Measurements from ENCODE around the gene PARVB. TPM values are rescaled to one million over a fixed set of nuclear protein-coding genes. Genes with fewer than 3 reads are reported as not detected.

PARVB gene
- total RNA-seq, 1 donor from 2014 or later = 197 TPM

DNA sequence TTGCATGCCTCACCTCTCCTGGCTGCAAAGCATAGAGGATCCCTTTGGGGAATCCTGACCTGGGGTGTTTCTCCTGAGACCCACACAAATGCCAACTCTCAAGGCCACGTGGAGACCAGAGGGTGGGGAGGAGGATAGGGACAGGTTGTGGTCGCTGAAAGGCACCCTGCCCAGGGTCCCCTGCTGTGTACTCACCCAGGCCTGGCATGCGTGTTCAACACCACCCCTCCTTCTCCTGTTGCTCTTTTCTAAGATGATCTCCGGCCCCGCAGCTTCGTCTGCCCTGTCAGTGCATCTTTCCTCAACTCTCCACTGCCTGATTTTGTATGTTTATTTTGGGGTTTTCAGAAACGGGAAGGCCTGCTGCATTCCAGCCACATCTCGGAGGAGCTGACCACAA is 112.0 kb downstream of the PARVB start:
- intact Hi-C loops (cut with DNase I) = no loop called here
- peak; percentile 22 for DNase-seq (ENCODE audit: missing footprints)
- ATAC-seq = no peak

DNA sequence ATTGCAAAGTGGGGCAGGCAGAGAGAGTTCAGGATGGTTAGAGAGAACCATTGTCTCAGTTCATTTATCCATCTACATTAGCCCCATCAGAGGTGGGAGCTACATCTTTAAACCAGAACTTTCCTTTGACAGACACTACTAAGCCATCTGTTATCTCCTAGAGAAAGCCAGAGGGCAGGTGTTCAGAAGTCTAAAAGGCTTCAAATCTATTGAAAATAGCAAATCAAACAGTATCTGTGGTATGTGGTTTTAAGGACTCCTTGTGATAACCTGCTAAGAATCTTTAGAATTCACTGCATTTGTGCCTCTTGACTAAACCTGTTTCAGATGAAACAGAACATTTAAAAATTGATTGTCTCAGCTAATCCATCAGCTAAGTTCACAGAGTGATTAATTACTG is 112.7 kb downstream of the PARVB start:
- DNase-seq (ENCODE audit: missing footprints) (no peak), ATAC-seq (no peak)
- intact Hi-C loops (cut with DNase I) = no loop called here

DNA sequence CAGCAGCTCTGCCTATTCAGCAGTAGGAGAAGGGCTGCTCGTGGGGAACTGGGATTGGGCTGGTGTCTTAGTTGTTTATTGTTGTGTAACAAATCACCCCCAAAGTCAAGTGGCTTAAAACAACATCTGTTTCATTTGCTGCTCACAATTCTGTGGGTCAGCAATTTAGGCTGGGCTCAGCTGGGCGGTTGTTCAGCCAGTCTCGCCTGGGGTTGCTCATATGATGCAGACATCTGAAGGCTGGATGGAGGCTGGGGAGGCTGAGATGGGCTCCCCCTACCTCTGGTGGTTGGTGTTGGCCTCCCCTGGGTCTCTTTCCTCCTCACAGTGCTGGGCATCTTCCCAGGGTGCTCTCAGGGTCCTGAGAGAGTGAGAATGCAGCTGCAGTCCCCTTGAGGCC is 113.3 kb downstream of the PARVB start:
- intact Hi-C loops (cut with DNase I) = no loop called here
- ATAC-seq = no peak

DNA sequence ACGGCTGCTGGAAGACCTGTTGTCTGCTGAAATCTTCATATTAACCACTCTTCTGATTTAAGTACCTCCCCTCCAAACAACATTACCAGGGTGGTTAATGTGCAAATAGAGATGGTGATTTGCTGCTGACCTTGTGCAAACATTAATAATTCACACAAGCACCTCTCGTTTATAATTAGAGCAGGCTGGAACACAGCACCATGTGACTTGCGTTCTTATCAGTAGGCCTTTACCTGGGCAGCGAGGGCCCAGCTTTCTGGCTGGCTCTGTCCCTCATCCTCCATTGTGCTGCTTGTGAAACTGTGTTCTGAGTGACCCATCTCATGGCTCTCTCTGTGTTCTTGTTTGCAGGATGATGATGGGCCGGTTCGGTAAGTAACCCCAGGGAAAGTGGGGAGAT is 115.7 kb downstream of the PARVB start:
- intact Hi-C loops (cut with DNase I) = no loop called here
- DNase-seq (ENCODE audit: missing footprints) (no peak), ATAC-seq (peak; percentile 59)

More for the DNA sequence above, 113.3 kb downstream of the PARVB start:
- no peak for DNase-seq (ENCODE audit: missing footprints)

GRCh38 chr22:44142421-44143104 is 118.5 kb downstream of the PARVB start:
- no peak for DNase-seq (ENCODE audit: missing footprints)
- ATAC-seq = no peak
- intact Hi-C loops (cut with DNase I) = no loop called here

DNA sequence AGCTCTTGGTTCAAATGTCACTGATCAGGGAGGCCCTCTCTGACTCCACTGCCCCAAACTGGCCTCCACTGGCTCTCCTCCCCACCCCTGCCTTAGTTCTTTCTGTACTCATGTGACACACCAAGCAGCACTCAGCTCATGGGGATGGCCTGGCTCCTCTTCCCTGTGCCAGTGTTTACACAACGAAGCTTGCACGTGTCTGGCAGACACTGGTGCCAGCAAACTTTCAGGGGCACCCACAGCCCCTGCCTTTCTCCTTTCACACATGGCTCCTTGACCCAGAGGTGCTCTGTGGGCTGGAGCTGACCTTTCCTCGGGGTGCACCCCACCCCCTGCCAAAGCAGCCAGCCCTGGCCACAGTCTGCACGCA is 119.0 kb downstream of the PARVB start:
- ATAC-seq (no peak), DNase-seq (ENCODE audit: missing footprints) (no peak)
- intact Hi-C loops (cut with DNase I) = no loop called here

DNA sequence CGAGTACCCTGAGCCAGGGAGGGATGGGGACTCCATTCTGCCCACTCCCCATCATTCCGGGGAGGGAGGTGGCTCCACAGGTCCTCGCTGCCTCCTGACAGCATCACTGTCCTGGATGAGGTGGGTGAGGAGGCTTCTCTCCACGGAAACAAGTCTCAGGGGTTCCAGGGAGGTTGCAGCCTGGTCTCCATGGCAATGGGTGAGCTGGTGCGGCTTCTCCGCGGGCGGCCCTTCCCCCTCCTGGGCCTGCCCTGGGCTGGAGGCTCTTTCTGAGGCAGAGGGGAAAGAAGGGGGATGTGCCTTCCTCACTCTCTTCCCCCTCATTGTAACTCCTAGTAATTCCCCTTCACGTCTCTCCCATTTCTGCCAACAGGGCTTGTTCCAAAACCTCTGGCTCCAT is 119.5 kb downstream of the PARVB start:
- DNase-seq (ENCODE audit: missing footprints) (no peak), ATAC-seq (no peak)
- intact Hi-C loops (cut with DNase I) = no loop called here

- DNase-seq (ENCODE audit: missing footprints) = peak; percentile 66
- intact Hi-C loops (cut with DNase I) = no loop called here
- ATAC-seq = no peak
Measured at GRCh38 chr22:44144046-44144569, 120.0 kb downstream of the PARVB start.

- peak; percentile 80 for ATAC-seq
- DNase-seq (ENCODE audit: missing footprints) = no peak
Measured at GRCh38 chr22:44145544-44145943, 121.4 kb downstream of the PARVB start.

DNA sequence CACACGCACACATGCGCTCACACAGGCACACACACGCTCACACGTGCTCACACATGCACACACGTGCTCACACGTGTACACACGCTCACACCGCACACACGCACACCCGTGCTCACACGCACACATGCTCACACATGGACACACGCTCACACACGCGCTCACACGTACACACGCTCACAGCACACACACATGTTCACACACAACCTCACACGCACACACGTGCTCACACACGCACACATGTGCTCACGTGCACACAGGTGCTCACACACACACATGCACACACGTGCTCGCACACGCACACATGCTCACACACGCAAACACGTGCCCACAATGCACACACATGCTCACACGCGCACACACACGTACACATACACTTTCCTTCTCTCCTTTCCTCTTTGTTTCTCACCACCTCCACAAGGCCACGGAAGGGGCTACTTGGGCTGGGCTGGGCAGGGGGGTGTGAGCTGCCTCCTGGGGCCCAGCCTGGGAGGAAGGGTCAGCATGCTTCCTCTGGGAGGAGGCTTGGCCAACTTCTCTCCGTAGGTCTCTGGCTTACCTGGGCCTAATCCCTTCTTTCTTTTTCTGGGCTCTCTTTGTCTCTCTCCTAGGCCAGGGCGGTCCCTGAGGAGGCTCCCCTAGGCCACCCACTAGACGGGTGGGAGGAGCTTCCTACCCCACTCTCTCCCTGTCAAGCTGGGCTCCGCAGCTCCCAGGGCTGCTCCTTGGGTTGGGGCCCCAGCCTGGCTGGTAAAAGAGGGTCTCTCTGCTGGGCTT is 122.2 kb downstream of the PARVB start:
- ATAC-seq = no peak
- no peak for DNase-seq (ENCODE audit: missing footprints)
- intact Hi-C loops (cut with DNase I) = no loop called here

More at GRCh38 chr22:44145544-44145943, 121.4 kb downstream of the PARVB start:
- intact Hi-C loops (cut with DNase I) = no loop called here

DNA sequence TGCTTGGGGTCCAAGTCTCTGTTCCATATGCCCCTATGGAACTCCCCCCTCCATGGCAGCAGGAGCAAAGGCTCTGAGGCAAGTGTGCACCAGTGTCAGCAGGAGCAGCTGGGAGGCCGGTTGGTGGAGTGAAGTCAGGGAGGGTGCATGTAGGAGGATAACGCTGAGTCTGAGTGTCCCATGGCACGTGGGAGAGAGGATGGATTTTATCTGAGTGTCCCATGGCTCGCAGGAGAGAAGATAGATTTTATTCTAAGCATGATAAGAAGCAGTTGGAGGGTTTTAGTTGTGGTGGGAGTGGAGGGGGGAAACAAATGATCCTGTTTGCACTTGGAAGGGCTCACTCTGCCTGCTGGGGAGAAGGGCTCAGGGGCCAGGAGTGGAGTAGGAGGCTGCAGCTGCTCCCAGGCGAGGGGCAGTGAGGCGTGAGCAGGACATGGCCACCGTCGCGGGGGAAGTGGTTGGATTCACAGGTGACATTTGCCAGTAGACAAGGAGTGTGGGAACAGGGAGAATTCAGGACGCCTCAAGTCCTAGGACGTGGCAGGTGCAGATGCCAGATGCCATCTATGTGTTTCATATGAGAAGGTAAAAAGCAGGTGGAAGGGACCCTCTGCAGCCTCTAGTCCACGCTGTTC is 123.0 kb downstream of the PARVB start:
- ATAC-seq (no peak), DNase-seq (ENCODE audit: missing footprints) (no peak)
- intact Hi-C loops (cut with DNase I) = no loop called here

- ATAC-seq (no peak), DNase-seq (ENCODE audit: missing footprints) (peak; percentile 14)
- intact Hi-C loops (cut with DNase I) = no loop called here
Measured at GRCh38 chr22:44147821-44148574, 123.9 kb downstream of the PARVB start.

DNA sequence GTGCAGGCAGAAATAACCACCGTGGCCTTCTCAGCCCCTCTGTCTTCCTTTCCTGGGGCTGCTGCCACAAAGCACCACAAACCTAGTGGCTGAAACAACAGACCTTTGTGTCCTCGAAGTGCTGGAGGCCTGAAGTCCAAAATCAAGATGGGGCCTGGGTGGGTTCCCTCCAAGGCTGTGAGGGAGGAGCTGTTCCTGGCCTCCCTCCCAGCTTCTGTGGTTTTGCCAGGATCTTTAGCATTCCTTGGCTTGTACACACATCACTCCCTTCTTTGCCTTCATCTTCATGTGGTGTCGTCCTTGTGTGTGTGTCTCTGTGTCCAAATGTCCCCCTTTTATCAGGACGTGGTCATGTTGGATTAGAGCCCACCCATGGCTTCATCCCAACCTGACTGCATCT is 127.6 kb downstream of the PARVB start:
- ATAC-seq (no peak), DNase-seq (ENCODE audit: missing footprints) (peak; percentile 18)
- intact Hi-C loops (cut with DNase I) = no loop called here

DNA sequence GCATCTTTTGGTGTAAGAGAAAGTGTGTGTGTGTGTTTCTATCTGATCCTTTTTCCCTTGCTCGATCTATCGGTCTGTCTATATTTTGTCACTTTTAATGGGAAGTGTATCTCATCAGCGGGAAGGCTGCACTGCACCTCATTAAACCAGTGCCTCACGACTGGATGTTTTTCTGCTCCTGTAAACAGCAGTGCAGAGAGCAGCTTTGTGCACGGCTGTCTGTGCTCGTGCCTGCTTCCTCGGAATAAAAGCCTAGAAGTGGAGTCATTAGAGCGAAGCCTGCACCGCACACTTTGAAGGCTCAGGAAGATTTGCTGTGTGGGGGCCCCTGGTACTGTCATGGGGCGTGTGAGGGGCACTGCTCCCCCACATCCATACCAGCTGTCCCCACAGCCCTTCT is 129.6 kb downstream of the PARVB start:
- DNase-seq (ENCODE audit: missing footprints) (no peak), ATAC-seq (no peak)
- intact Hi-C loops (cut with DNase I) = no loop called here

- ATAC-seq (no peak), DNase-seq (ENCODE audit: missing footprints) (no peak)
Measured at GRCh38 chr22:44154436-44154942, 130.4 kb downstream of the PARVB start.

GRCh38 chr22:44155115-44155514 is 131.0 kb downstream of the PARVB start:
- DNase-seq (ENCODE audit: missing footprints) = no peak
- intact Hi-C loops (cut with DNase I) = no loop called here
- no peak for ATAC-seq

More at GRCh38 chr22:44154436-44154942, 130.4 kb downstream of the PARVB start:
- intact Hi-C loops (cut with DNase I) = no loop called here

- ATAC-seq (no peak), DNase-seq (ENCODE audit: missing footprints) (no peak)
- intact Hi-C loops (cut with DNase I) = no loop called here
Measured at GRCh38 chr22:44157916-44158618, 134.0 kb downstream of the PARVB start.

DNA sequence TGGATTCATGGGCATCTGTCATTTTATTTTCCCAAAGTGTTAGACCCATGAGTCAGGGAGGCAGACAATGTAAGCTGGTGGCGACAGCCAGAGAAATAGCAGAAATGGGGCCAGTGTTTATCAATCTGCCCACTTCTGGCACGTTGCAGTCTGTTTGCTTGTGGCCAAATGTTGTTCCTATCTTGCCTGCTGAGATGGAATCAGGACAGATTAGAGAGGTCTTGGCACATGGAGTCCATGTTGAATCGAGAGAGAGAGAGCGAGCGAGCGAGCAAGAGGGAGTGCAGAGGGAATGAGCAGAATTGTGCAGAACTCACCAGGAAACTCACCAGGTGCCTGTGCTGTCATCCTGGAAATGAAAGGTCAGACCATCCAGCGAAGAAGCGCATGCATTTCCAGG is 134.7 kb downstream of the PARVB start:
- no peak for ATAC-seq
- DNase-seq (ENCODE audit: missing footprints) = no peak
- intact Hi-C loops (cut with DNase I) = no loop called here

Data from Right ventricle myocardium inferior (tissue), 1 donor.